Fibroblast of villous mesenchyme (primary cell): Measurements from ENCODE around the gene PSAPL1. TPM values are rescaled to one million over a fixed set of nuclear protein-coding genes. Genes with fewer than 3 reads are reported as not detected.

Experiments used
- DNase-seq: peaks from one replicate; pipeline ENCODE4 v3.0.0-alpha.2; 2010; ENCODE audit warnings: low read depth
- H3K4me3 ChIP-seq: 2 replicates; pipeline ENCODE4 v1.5.1; 2011; ENCODE audit warnings: low read depth, mild to moderate bottlenecking, low read length
- total RNA-seq: library from RNA; depleted of rRNA; stranded (reverse); fragments of >200 nt; gene quantifications from 2 replicates; pipeline ENCODE4 v1.2.3, GENCODE V29; 2012
- TF ChIP-seq, protein P1 (sequence below): IDR thresholded peaks from 2 replicates; pipeline ENCODE4 v1.5.1; 2012; ENCODE audit warnings: low read depth, mild to moderate bottlenecking, low read length; ENCODE audit not compliant: insufficient read depth

PSAPL1 gene
- total RNA-seq, 1 donor: not detected

DNA sequence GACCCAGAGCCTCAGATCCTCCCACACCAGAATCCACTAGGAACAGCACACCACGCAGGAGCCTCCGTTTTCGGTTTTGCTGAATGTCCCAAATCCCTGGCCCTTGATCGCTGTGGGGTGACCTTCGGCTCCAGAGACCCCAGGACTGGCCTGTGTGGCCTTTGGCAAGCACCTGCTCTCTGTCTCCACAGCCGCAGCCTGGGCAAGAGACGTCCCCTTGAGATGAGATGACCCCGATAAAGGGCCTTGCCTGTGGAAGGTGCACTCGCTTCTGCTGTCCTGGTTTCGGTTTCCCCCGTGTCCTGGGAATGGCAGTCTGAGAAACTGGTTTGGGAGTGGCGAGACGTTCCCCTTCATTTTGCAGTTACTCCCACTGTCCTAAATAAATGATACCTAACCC, 9.6 kb downstream of the PSAPL1 start:
- no peak for DNase-seq
- H3K4me3 ChIP-seq: no peak overlapping the region
- TF ChIP-seq, protein P1, sequence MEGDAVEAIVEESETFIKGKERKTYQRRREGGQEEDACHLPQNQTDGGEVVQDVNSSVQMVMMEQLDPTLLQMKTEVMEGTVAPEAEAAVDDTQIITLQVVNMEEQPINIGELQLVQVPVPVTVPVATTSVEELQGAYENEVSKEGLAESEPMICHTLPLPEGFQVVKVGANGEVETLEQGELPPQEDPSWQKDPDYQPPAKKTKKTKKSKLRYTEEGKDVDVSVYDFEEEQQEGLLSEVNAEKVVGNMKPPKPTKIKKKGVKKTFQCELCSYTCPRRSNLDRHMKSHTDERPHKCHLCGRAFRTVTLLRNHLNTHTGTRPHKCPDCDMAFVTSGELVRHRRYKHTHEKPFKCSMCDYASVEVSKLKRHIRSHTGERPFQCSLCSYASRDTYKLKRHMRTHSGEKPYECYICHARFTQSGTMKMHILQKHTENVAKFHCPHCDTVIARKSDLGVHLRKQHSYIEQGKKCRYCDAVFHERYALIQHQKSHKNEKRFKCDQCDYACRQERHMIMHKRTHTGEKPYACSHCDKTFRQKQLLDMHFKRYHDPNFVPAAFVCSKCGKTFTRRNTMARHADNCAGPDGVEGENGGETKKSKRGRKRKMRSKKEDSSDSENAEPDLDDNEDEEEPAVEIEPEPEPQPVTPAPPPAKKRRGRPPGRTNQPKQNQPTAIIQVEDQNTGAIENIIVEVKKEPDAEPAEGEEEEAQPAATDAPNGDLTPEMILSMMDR: no peak

DNA sequence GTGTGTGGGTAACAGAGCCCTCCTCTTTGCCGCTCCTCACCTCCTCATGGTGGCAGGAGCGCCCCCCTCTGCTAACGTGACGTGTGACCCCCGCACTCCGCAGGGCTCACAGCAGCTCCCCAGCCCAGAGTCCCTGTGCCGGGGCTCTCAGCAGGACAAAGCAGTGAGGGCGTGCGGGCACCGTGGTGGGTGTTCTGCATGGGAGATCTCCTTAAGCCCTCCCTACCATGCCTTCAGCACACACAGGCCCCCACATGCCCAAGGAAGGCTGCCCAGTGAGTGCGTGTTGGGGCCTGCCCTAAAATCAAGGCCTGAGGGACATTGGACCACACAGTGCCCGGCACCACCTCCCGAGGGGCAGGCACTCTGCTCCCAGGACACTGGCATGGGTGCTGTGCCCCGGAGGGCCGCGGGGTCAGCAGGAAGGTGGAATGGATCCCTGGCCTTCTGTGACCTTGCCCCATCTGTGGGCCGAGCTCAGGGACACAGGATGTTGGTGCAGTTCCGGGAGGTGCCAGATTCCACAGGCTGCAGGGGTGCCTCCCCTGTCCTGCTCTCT, 10.1 kb downstream of the PSAPL1 start:
- DNase-seq: no peak
- H3K4me3 ChIP-seq: no peak overlapping the region
- TF ChIP-seq, protein P1: no peak

DNA sequence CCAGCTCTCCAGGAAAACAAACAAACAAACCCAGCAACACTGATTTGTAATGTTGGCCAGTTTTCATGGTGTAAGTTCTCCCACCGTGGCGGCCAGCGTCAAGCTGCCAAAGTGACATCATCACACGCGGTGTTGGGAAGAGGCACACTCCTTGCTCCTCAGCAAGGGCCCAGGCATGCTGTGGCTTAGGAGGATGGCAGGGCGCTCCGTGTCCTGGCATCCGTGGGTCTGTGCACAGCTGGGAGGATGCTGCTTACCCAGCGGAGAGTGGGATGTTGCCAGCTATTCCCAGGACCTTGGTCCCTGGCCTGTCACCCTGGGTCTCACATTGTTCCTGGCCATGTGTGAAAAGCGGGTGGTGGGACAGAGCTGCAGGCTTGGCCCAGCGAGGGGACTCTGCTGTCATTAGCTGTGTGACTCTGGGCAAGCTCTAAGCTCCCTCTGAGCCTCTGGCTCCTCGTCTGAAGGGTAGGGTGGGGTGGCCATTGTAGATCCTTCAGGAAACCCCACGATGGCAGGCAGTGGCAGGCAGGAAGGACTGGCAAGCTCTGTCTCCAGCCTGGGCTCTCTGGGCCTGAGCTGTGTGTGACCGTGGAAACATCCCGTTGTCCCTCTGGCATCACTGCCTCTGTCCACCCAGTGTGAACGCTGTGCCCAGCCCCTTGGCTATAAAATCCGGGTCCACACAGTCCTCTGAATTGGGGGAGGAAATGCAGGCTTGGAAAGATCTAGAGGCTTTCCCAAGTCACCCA, 10.8 kb downstream of the PSAPL1 start:
- TF ChIP-seq, protein P1: no peak
- DNase-seq: no peak
- H3K4me3 ChIP-seq: no peak overlapping the region

DNA sequence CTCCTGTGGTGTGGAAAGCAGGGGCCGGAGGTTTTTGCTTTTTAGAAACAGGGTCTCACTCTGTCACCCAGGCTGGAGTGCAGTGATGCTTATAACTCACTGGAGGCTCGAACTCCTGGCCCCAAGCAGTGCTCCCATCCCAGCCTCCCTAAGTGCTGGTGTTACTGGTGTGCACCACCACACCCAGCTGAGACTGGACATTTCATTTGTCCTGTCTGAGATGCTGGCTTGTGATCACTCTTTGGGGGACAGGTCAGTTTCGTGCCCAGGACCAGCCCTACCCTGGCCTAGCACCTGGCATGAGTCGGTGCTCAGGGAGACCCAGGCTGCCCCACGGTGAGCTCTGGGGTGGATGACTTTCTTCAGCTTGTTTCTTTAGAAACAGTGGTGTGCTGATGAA, 11.3 kb downstream of the PSAPL1 start:
- H3K4me3 ChIP-seq: no peak overlapping the region
- TF ChIP-seq, protein P1: no peak
- DNase-seq: no peak

DNA sequence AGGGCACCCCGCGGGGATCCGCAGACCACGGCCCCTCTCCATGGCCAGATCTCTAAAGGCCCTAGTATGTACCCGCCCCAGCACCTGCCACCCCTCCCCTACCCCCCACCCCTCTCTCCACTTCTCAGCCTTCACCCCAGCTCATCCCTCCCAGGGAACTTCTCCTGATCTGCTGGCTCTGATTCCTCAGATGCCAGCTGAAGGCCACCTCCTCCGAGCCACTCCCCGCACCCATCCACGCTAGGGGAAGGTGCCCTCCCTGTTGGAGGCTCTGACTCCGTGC, 11.9 kb downstream of the PSAPL1 start:
- TF ChIP-seq, protein P1: no peak
- DNase-seq: no peak
- H3K4me3 ChIP-seq: no peak overlapping the region

DNA sequence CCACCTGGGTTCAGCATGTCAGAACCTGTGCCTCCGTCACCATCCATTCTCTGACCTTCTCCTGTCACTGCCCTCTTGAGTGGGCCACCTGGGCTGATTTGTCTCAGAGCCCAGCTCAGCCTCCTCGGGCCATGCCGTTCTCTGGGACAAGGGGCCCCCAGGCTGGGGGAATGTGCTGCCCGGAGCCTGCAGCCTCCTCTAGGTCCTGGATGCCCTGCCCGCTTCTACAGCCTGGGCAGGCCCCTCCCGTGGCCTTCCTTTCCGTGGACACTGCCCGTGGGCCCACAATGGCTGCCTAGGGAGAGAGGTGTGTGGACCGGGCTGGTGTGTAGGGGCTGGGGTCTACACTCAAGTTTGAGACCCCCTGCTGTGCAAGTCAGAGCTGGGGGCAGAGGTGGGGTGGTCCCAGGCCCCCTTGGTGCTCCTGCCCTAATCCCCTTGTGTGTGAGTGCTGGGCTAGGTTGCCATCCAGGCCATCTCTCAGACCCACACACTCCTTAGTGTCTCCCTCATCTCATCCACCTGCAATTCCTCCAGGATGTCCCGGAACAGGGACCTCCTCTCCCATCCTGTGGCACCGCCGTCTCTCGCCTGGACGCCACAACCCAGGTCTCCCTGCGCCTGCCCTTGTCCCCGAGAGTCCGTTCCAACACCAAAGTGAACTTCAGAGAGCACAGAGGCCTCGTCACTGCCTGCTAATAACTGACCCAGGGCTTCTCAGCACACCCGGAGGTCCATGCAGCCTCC, 12.4 kb downstream of the PSAPL1 start:
- H3K4me3 ChIP-seq: no peak overlapping the region
- TF ChIP-seq, protein P1: no peak

More for the DNA sequence above, 12.4 kb downstream of the PSAPL1 start:
- DNase-seq: no peak
